ENCODE results near the gene HPCAL4. TPM values are rescaled to one million over a fixed set of nuclear protein-coding genes. Genes with fewer than 3 reads are reported as not detected.

HPCAL4 gene
- total RNA-seq, 1 donor from 2014 or later, result 0.84 TPM

DNA sequence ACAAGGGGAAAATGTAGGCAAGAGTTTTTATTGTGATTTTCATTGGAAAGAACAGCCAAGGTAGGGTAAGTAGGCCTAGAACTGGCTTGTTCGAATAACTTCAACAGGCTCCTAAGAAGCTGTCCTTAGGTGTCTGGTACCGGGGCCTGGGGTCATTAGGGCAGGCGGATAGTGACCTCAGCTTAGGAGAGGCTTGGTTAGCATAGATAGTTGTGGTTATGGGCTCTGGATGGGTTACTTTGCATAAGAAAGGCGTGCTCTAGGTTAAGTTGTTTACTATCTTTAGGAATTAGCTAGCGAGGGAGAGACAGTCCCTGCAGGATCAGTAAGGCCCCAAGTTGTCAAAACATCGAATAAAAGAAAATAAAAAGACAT is 20.7 kb upstream of the HPCAL4 start:
- Histone ChIP-seq H3K4me3 (ENCODE audit: low read depth, low read length) (no peak overlapping the region), H3K36me3 (ENCODE audit: control insufficient read depth, insufficient read depth, low read length) (no peaks in the 10 kb centered on the region), H3K27me3 (ENCODE audit: control insufficient read depth, insufficient read depth, low read length) (peaks cover 5% of the 10 kb centered on the region)
- TF ChIP-seq, protein P1, sequence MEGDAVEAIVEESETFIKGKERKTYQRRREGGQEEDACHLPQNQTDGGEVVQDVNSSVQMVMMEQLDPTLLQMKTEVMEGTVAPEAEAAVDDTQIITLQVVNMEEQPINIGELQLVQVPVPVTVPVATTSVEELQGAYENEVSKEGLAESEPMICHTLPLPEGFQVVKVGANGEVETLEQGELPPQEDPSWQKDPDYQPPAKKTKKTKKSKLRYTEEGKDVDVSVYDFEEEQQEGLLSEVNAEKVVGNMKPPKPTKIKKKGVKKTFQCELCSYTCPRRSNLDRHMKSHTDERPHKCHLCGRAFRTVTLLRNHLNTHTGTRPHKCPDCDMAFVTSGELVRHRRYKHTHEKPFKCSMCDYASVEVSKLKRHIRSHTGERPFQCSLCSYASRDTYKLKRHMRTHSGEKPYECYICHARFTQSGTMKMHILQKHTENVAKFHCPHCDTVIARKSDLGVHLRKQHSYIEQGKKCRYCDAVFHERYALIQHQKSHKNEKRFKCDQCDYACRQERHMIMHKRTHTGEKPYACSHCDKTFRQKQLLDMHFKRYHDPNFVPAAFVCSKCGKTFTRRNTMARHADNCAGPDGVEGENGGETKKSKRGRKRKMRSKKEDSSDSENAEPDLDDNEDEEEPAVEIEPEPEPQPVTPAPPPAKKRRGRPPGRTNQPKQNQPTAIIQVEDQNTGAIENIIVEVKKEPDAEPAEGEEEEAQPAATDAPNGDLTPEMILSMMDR (IDR thresholded peaks at IDR 0.05; ENCODE audit: insufficient read depth, low read length, poor library complexity, severe bottlenecking), result no peak
- no peak for DNase-seq (ENCODE audit: low read depth)

DNA sequence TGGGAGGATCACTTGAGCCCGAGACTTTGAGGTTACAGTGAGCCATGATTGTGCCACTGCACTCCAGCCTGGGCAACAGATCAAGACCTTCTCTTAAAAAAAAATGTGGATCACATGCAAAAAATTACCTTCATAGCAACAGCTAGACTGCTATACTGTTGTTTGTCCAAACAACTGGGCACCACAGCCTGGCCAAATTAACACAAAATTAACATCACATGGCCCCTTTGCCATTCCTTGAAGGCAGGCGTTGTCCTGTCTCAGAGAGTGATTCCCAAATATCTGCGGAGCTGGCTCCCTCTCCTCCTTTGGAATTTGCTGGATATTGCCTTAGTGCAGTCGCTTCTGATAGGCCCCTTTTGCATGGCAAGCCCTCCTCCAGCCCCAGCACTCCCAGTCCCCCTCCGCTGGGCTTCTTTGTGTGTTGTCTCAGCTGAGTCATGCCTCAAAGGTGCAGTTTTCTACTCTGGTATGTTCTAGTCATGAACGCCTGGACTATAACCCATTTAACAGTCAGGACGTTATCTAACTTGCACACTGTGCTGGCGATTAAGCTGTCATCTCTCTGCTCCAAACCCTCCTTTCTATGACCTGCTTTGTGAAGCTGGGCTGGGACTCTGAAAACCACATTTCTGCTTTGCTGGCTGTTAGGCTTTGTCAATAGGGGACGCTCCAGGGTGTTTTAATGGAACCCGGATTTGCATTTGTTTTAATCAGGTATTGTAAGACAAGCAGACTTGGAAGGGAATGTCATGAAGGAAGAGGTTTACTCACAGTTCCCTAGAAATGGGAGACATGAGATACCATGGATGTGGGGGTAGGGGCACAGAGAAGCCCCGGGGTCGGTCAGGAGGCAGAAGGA is 20.1 kb upstream of the HPCAL4 start:
- TF ChIP-seq, protein P1 (IDR thresholded peaks at IDR 0.05; ENCODE audit: insufficient read depth, low read length, poor library complexity, severe bottlenecking), result no peak
- Histone ChIP-seq H3K4me3 (ENCODE audit: low read depth, low read length) (no peak overlapping the region), H3K27me3 (ENCODE audit: control insufficient read depth, insufficient read depth, low read length) (peaks cover 5% of the 10 kb centered on the region), H3K36me3 (ENCODE audit: control insufficient read depth, insufficient read depth, low read length) (no peaks in the 10 kb centered on the region)
- DNase-seq (ENCODE audit: low read depth), result no peak

DNA sequence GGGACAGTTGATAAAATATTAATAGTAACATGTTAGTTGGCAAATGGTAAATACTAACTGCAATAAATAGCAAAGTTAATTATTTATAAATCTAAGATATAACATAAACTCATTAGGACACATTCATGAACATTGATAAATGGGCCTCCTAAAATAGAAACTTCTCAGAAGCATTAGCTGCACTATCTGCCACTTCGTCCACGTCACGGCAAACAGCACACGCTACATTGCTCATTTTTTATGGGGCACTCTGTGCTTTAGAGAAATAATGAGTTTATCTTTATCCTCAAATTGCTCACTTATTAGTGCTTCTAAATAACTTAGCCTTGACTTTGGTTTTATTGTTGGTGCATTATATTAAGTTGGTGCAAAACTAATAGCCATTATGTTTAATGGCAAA is 16.3 kb upstream of the HPCAL4 start:
- Histone ChIP-seq H3K27me3 (ENCODE audit: control insufficient read depth, insufficient read depth, low read length) (no peaks in the 10 kb centered on the region), H3K4me3 (ENCODE audit: low read depth, low read length) (no peak overlapping the region), H3K36me3 (ENCODE audit: control insufficient read depth, insufficient read depth, low read length) (no peaks in the 10 kb centered on the region)
- DNase-seq (ENCODE audit: low read depth), result no peak
- TF ChIP-seq, protein P1 (IDR thresholded peaks at IDR 0.05; ENCODE audit: insufficient read depth, low read length, poor library complexity, severe bottlenecking), result no peak

DNA sequence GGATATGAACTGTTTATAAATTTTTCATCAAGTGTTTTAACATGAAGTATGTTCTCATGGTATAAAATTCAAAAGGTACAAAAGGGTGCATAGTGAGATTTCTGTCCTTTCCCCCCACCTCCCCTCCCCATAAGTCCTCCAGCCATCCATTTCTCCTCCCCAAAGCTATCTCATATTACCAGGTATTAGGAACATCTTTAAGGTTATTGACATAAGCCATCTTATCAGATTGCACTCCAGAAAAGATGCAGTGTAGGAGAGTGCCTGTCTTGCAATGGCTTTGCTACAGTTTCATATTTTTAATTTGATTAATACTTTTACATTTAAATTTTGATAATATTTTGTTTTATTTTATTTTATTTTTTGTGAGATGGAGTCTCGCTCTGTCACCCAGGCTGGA is 13.5 kb upstream of the HPCAL4 start:
- DNase-seq (ENCODE audit: low read depth), result no peak
- Histone ChIP-seq H3K36me3 (ENCODE audit: control insufficient read depth, insufficient read depth, low read length) (no peaks in the 10 kb centered on the region), H3K27me3 (ENCODE audit: control insufficient read depth, insufficient read depth, low read length) (peaks cover 4% of the 10 kb centered on the region), H3K4me3 (ENCODE audit: low read depth, low read length) (no peak overlapping the region)
- TF ChIP-seq, protein P1 (IDR thresholded peaks at IDR 0.05; ENCODE audit: insufficient read depth, low read length, poor library complexity, severe bottlenecking), result no peak

- peaks cover 15% of the 10 kb centered on the region for H3K27me3 ChIP-seq (ENCODE audit: control insufficient read depth, insufficient read depth, low read length)
- H3K36me3 ChIP-seq (ENCODE audit: control insufficient read depth, insufficient read depth, low read length), result no peaks in the 10 kb centered on the region
- no peak overlapping the region for H3K4me3 ChIP-seq (ENCODE audit: low read depth, low read length)
- DNase-seq (ENCODE audit: low read depth), result no peak
- TF ChIP-seq, protein P1 (IDR thresholded peaks at IDR 0.05; ENCODE audit: insufficient read depth, low read length, poor library complexity, severe bottlenecking), result no peak
These were observed 9.8 kb upstream of the HPCAL4 start for GRCh38 chr1:39701049-39701439.

- no peaks in the 10 kb centered on the region for H3K36me3 ChIP-seq (ENCODE audit: control insufficient read depth, insufficient read depth, low read length)
- TF ChIP-seq, protein P1 (IDR thresholded peaks at IDR 0.05; ENCODE audit: insufficient read depth, low read length, poor library complexity, severe bottlenecking), result no peak
- H3K27me3 ChIP-seq (ENCODE audit: control insufficient read depth, insufficient read depth, low read length), result peaks cover 15% of the 10 kb centered on the region
- DNase-seq (ENCODE audit: low read depth), result no peak
- H3K4me3 ChIP-seq (ENCODE audit: low read depth, low read length), result no peak overlapping the region
These were observed 9.1 kb upstream of the HPCAL4 start for GRCh38 chr1:39700348-39700747.
